K562 (cell line): Measurements from ENCODE around the gene CDC45. TPM values are rescaled to one million over a fixed set of nuclear protein-coding genes. Genes with fewer than 3 reads are reported as not detected.
A peak's percentile ranks its signal among the peaks of the same experiment; 100 is the strongest.

ENCODE experiments used
- ESRRB ChIP-seq: fragments of 250-450 bp; sonication (Bioruptor Pico); IDR thresholded peaks from 2 replicates; pipeline ENCODE4 v1.5.0; 2020; ENCODE audit warnings: mild to moderate bottlenecking, moderate library complexity, borderline replicate concordance
- NCOA1 ChIP-seq: fragments of 450-650 bp; IDR thresholded peaks from 2 replicates; pipeline ENCODE4 v1.6.1; 2016; ENCODE audit warnings: low read depth
- POLR3G ChIP-seq: IDR thresholded peaks from 2 replicates; pipeline ENCODE4 v1.6.1; 2011; ENCODE audit not compliant: insufficient read length, insufficient replicate concordance; ENCODE audit errors: extremely low read depth
- ZNF165 ChIP-seq: fragments of 250-450 bp; sonication (Bioruptor Pico); IDR thresholded peaks from 2 replicates; pipeline ENCODE4 v1.4.0; 2020; ENCODE audit warnings: borderline replicate concordance
- ZNF263 ChIP-seq: sonication (generic); formaldehyde crosslinking; IDR thresholded peaks from 2 replicates; pipeline ENCODE4 v1.8.0; 2022; ENCODE audit warnings: mild to moderate bottlenecking, missing genetic modification reagents, borderline replicate concordance
- ZNF324 ChIP-seq: fragments of 250-450 bp; sonication (Bioruptor Pico); IDR thresholded peaks from 2 replicates; pipeline ENCODE4 v1.4.0; 2020; ENCODE audit warnings: mild to moderate bottlenecking
- ZSCAN32 ChIP-seq: fragments of 450-650 bp; formaldehyde crosslinking; IDR thresholded peaks from 2 replicates; pipeline ENCODE4 v1.4.0; 2020; ENCODE audit warnings: mild to moderate bottlenecking, moderate library complexity
- polyA plus RNA-seq, 8 experiments: library from polyadenylated mRNA; depleted of rRNA in 4 of 8; stranded (reverse) in 5 of 8; unstranded in 3 of 8; fragments of >200 nt; fragmentation: Nextera tagmentation in 2 of 8; fragmentation: Illumina TruSeq in 1 of 8; extraction: Ambion mirVana in 2 of 8; extraction: Trizol in 1 of 8; gene quantifications; 2 replicates each; pipeline versions ENCODE4 v1.2.1 to v1.2.3, GENCODE V29; 2011 to 2014; ENCODE audit warnings: inconsistent platforms in 1 of 8, missing spikeins in 1 of 8
- total RNA-seq, 7 experiments: library from RNA; depleted of rRNA in 6 of 7; stranded (reverse); fragments of >200 nt in 6 of 7; fragmentation: Illumina TruSeq in 2 of 7; extraction: Trizol in 2 of 7; gene quantifications; 2 replicates each; pipeline versions ENCODE4 v1.2.1 to v1.2.3, GENCODE V29; 2011 to 2021; ENCODE audit warnings: low replicate concordance in 1 of 7
- TF ChIP-seq, protein P1 (sequence below), 2 experiments: IDR thresholded peaks; 2 replicates each; pipeline ENCODE4 v1.6.1; 2011; ENCODE audit warnings: borderline replicate concordance in 1 of 2, control low read depth in 1 of 2, low read depth in 1 of 2, low read length in 1 of 2, mild to moderate bottlenecking in 1 of 2, mixed read lengths in 1 of 2, moderate library complexity in 1 of 2; ENCODE audit not compliant: insufficient read depth in 1 of 2, insufficient read length in 1 of 2, poor library complexity in 1 of 2, severe bottlenecking in 1 of 2; ENCODE audit errors: extremely low read depth in 1 of 2
- TF ChIP-seq, protein P2 (sequence below): fragments of 450-650 bp; formaldehyde crosslinking; IDR thresholded peaks from 2 replicates; pipeline ENCODE4 v1.4.0; 2020; ENCODE audit warnings: mild to moderate bottlenecking, mixed read lengths
- TF ChIP-seq, protein P3 (sequence below): fragments of 450-650 bp; IDR thresholded peaks from 2 replicates; pipeline ENCODE4 v1.6.1; 2016; ENCODE audit warnings: mild to moderate bottlenecking, moderate library complexity
- TF ChIP-seq, protein P4 (sequence below): IDR thresholded peaks from 3 replicates; pipeline ENCODE4 v1.6.1; 2011; ENCODE audit warnings: borderline replicate concordance, mild to moderate bottlenecking; ENCODE audit not compliant: insufficient read length, insufficient read depth

Gene CDC45
- total and polyA plus RNA-seq, 9 of the 15 experiments (the other 6 are each of a cell fraction or from before 2014, with no cell fraction given): 251 to 580 (median 410) TPM

DNA sequence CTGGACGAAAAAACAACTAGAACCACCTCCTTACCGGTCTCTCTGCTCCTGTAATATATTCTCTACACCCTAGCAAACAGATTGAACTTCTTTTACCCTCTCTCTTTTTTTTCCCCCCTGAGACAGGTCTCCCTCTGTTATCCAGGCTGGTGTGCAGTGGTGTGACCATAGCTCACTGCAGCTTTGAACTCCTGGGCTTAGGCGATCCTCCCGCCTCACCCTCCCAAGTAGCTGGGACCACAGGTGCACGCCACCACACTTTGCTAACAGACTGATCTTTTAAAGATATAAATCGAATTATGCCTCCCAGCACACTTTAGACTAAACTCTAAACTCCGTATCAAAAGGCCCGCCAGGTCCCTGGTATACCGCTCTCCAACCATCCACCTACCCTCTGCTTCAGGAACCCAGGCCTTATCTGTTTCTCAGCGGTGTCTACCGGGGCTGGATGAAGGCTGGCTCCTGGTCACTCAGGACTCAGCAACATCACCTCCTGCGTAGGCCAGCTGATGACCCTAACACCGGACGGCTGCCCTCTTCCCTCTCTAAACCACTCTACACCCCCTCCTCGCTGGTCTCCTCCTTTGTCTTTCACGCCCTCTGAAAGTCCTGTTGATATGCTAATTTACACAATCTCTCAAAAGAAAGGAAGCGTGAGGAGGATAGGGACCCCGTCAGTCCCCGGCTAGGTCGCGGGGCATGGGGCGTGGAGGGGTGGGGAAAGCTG lies 33.0 kb upstream of the CDC45 start (continued):
- TF ChIP-seq, protein P1, sequence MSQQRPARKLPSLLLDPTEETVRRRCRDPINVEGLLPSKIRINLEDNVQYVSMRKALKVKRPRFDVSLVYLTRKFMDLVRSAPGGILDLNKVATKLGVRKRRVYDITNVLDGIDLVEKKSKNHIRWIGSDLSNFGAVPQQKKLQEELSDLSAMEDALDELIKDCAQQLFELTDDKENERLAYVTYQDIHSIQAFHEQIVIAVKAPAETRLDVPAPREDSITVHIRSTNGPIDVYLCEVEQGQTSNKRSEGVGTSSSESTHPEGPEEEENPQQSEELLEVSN (IDR thresholded peaks at IDR 0.05; ENCODE audit: borderline replicate concordance in 1 of 2, extremely low read depth in 1 of 2, insufficient read depth in 1 of 2, insufficient read length in 1 of 2, low read depth in 1 of 2, low read length in 1 of 2, poor library complexity in 1 of 2, severe bottlenecking in 1 of 2): no peak
- TF ChIP-seq, protein P2, sequence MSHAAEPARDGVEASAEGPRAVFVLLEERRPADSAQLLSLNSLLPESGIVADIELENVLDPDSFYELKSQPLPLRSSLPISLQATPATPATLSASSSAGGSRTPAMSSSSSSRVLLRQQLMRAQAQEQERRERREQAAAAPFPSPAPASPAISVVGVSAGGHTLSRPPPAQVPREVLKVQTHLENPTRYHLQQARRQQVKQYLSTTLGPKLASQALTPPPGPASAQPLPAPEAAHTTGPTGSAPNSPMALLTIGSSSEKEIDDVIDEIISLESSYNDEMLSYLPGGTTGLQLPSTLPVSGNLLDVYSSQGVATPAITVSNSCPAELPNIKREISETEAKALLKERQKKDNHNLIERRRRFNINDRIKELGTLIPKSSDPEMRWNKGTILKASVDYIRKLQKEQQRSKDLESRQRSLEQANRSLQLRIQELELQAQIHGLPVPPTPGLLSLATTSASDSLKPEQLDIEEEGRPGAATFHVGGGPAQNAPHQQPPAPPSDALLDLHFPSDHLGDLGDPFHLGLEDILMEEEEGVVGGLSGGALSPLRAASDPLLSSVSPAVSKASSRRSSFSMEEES (CRISPR knock-in tag): no peak
- no peak for TF ChIP-seq ZNF324 (CRISPR knock-in tag)
- TF ChIP-seq, protein P3, sequence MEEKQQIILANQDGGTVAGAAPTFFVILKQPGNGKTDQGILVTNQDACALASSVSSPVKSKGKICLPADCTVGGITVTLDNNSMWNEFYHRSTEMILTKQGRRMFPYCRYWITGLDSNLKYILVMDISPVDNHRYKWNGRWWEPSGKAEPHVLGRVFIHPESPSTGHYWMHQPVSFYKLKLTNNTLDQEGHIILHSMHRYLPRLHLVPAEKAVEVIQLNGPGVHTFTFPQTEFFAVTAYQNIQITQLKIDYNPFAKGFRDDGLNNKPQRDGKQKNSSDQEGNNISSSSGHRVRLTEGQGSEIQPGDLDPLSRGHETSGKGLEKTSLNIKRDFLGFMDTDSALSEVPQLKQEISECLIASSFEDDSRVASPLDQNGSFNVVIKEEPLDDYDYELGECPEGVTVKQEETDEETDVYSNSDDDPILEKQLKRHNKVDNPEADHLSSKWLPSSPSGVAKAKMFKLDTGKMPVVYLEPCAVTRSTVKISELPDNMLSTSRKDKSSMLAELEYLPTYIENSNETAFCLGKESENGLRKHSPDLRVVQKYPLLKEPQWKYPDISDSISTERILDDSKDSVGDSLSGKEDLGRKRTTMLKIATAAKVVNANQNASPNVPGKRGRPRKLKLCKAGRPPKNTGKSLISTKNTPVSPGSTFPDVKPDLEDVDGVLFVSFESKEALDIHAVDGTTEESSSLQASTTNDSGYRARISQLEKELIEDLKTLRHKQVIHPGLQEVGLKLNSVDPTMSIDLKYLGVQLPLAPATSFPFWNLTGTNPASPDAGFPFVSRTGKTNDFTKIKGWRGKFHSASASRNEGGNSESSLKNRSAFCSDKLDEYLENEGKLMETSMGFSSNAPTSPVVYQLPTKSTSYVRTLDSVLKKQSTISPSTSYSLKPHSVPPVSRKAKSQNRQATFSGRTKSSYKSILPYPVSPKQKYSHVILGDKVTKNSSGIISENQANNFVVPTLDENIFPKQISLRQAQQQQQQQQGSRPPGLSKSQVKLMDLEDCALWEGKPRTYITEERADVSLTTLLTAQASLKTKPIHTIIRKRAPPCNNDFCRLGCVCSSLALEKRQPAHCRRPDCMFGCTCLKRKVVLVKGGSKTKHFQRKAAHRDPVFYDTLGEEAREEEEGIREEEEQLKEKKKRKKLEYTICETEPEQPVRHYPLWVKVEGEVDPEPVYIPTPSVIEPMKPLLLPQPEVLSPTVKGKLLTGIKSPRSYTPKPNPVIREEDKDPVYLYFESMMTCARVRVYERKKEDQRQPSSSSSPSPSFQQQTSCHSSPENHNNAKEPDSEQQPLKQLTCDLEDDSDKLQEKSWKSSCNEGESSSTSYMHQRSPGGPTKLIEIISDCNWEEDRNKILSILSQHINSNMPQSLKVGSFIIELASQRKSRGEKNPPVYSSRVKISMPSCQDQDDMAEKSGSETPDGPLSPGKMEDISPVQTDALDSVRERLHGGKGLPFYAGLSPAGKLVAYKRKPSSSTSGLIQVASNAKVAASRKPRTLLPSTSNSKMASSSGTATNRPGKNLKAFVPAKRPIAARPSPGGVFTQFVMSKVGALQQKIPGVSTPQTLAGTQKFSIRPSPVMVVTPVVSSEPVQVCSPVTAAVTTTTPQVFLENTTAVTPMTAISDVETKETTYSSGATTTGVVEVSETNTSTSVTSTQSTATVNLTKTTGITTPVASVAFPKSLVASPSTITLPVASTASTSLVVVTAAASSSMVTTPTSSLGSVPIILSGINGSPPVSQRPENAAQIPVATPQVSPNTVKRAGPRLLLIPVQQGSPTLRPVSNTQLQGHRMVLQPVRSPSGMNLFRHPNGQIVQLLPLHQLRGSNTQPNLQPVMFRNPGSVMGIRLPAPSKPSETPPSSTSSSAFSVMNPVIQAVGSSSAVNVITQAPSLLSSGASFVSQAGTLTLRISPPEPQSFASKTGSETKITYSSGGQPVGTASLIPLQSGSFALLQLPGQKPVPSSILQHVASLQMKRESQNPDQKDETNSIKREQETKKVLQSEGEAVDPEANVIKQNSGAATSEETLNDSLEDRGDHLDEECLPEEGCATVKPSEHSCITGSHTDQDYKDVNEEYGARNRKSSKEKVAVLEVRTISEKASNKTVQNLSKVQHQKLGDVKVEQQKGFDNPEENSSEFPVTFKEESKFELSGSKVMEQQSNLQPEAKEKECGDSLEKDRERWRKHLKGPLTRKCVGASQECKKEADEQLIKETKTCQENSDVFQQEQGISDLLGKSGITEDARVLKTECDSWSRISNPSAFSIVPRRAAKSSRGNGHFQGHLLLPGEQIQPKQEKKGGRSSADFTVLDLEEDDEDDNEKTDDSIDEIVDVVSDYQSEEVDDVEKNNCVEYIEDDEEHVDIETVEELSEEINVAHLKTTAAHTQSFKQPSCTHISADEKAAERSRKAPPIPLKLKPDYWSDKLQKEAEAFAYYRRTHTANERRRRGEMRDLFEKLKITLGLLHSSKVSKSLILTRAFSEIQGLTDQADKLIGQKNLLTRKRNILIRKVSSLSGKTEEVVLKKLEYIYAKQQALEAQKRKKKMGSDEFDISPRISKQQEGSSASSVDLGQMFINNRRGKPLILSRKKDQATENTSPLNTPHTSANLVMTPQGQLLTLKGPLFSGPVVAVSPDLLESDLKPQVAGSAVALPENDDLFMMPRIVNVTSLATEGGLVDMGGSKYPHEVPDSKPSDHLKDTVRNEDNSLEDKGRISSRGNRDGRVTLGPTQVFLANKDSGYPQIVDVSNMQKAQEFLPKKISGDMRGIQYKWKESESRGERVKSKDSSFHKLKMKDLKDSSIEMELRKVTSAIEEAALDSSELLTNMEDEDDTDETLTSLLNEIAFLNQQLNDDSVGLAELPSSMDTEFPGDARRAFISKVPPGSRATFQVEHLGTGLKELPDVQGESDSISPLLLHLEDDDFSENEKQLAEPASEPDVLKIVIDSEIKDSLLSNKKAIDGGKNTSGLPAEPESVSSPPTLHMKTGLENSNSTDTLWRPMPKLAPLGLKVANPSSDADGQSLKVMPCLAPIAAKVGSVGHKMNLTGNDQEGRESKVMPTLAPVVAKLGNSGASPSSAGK: no peak
- TF ChIP-seq, protein P4, sequence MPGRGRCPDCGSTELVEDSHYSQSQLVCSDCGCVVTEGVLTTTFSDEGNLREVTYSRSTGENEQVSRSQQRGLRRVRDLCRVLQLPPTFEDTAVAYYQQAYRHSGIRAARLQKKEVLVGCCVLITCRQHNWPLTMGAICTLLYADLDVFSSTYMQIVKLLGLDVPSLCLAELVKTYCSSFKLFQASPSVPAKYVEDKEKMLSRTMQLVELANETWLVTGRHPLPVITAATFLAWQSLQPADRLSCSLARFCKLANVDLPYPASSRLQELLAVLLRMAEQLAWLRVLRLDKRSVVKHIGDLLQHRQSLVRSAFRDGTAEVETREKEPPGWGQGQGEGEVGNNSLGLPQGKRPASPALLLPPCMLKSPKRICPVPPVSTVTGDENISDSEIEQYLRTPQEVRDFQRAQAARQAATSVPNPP: no peak
- no peak for TF ChIP-seq POLR3G
- no peak for TF ChIP-seq ZSCAN32 (CRISPR knock-in tag)
- peak; percentile 57; the same call in 1 of the 2 replicates for TF ChIP-seq NCOA1
- no peak for TF ChIP-seq ZNF263 (CRISPR knock-in tag)
- no peak for TF ChIP-seq ESRRB (CRISPR knock-in tag)
- TF ChIP-seq ZNF165 (CRISPR knock-in tag): no peak; the same call in 1 of the 2 replicates
